EH (cell line): ENCODE measurements around the gene STAMBPL1.

Experiments
- DNase-seq: peaks from one replicate; pipeline ENCODE4 v3.0.0-alpha.2; 2015; ENCODE audit warnings: low read depth

The STAMBPL1 gene

DNA sequence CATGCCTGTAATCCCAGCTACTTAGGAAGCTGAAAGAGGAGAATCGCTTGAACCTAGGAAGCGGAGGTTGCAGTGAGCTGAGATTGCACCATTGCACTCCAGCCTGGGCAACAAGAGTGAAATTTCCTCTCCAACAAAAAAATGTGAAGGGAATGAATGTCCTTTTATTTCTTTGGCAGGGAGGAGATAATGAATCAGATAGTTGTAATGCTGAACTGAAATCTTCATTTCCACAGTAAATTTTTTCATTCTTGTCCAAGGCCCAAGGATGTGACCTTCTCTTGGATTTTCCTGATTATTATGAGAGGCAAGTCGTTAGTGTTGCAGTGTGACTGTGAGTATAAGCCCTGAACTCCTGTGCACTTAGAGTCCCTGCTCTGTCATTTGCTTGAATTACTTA is 13.6 kb downstream of the STAMBPL1 start:
- DNase-seq, result peak; percentile 84

DNA sequence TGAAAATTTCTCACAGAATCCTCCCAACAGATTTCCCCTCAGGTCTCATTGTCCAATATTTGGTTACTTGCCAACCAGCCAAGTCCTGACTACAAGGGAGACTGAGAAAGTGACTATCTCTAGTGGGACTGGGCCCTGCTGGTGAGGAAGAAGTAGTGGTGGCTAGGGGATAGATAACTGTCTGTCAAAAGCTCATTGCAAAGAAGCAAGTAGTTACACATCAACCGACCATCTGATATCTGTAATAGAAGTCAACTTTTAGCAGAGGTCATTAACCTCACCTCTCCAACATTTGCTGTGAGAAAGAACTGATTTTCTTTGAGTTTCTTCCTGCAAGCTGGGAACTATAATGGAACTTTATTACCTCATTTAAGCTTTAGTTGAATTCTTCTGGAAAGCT is 15.2 kb downstream of the STAMBPL1 start:
- DNase-seq, result no peak

DNA sequence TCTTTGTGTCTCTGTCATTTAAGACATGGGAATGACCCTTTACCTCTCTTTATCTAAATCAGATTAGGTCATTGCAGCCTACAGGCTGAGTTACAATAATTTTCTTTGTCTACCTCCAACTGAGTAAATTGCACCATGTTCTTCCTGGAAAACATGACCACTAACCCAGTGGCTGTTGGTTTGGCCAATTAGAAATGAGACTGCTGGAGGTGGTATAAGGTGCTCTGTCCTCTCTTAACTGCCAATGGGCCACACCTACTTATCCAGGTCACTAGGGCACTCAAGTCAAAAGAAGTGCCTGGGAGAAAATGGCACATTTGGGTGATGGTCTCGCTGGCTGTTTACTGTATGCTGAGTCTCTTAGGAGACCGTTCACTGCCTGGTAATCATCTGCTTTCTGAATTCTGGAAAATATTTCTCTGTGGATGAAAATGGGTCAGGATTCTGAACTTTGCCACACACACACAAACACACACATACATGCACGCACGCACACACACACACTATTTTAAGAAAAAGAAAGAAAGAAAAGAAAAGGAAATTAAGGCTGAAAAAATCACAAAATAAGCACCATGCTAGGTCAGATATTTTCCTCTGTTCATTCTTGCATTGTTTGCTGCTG is 16.4 kb downstream of the STAMBPL1 start:
- no peak for DNase-seq

GRCh38 chr10:88896994-88897853 is 17.2 kb downstream of the STAMBPL1 start:
- DNase-seq, result peak; percentile 64

GRCh38 chr10:88898727-88899126 is 18.7 kb downstream of the STAMBPL1 start:
- no peak for DNase-seq

GRCh38 chr10:88899886-88900285 is 19.8 kb downstream of the STAMBPL1 start:
- DNase-seq, result no peak

DNA sequence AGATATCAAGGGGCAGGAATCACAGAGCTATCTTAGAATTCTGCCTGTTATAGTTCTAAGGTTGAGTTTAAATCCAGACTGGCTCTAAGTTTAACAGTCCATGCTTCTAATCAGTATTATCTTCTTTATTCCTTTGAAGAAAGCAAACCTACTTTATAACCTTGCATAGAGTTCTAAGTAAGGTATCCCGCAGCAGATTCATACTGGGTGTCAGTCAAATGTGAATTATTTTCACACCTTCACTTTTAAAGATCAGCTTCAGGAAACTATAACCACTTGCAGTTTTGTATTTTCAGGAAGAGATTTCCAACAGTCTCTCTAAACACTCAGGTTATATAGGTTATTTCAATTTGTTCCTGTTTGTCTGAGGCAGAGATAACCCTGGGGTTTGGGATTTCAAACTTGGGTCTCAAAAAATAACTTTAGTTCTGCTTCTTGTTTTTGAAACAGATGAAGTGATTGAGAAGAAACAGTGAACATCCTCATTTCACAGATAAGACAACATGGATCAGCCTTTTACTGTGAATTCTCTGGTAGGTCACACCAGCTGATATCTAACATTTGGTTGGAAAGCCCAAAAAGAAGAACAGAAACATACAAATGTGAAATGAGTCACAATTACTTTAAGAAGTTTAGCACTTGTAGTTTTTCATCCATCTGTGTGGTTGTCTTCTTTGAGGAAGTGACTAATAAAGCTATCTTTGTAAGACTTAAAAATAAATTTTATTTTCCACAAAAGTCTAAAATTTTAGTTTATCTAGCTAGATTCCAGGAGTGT is 21.4 kb downstream of the STAMBPL1 start:
- DNase-seq, result peak; percentile 62

DNA sequence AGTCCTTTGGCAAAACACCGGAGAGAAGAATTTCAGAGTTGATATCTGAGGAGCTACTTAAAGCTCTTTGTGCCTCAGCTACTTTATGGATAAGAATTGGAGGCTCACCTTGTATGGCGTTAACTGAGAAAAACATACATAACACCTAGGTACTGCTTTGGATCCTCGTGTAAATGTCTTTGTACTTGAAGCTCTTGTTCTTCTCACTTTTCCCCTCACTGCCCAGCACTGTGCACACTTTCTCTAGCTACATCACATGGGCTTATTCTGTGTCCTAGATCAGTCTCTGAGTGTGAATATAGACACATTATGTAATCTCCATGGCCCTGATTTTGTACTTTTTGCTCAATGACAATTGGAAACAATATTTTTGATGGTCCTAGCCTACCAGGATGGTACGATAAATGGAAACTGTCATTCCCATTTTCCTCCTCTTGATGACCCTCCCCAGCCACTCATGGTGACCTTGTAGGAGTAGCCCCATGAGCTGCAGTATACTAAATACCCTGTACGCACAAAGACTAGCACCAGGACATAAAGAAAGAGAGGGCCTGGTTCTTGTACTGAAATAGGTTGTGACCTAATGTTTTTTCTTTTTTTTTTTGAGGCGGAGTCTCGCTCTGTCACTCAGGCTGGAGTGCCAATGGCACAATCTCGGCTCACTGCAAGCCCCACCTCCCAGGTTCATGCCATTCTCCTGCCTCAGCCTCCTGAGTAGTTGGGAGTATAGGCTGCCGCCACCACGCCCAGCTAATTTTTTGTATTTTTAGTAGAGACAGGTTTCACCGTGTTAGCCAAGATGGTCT is 22.1 kb downstream of the STAMBPL1 start:
- no peak for DNase-seq

DNA sequence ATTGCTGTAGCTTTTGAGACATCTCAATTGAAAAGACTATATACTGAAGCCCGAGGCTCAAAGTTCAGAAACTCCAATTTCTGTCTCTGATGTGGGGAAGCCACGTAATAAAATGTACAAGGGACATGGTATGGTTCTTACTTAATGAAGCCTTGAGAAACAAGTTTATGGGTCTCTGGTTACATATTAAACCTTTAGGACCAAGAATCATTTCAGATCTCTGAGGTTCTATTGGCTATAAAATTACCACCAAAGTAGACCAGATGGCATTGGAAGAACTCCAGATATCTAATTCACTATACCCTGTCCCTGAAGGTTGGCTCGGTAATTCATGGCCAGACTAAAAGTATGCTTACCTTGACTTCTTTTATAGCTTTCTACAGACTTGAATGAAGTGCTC is 23.7 kb downstream of the STAMBPL1 start:
- no peak for DNase-seq

DNA sequence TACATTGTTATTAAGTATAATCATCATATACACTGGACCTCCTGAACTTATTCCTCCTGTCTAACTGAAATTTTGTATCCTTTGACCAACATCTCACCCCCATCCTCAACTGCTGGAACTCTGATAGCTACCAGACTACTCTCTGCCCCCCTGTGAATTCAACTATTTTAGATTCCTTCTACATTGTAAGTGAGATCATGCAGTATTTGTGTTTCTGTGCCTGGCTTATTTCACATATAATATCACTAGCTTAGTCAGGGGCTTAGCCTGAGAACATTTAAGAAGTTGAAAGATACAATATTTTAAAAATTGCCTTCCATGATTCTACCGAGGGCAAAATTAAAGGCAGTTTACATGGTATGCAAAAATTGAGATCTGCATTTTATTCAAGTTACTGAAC is 26.9 kb downstream of the STAMBPL1 start:
- DNase-seq, result no peak

DNA sequence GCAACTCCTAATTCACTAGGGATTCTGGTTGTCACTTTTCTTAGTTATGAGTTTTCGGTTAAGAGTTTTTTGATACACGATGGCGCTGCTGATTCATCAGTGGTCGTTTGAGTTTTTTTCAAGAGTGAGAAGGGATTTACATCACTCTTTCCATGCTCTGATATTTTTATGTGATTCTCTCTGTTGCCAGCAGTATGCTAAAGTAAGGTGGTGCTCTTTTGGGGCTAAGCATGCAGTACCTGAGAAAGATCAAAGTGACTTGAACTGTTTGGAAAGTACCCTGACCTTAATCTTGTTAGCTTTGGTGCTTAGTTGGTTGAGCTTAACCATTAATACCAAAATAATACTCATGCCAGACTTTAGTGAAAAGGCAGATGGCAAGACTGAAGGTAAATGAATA is 28.1 kb downstream of the STAMBPL1 start:
- no peak for DNase-seq

- DNase-seq, result no peak
These were observed 31.1 kb downstream of the STAMBPL1 start for GRCh38 chr10:88911116-88911515.

DNA sequence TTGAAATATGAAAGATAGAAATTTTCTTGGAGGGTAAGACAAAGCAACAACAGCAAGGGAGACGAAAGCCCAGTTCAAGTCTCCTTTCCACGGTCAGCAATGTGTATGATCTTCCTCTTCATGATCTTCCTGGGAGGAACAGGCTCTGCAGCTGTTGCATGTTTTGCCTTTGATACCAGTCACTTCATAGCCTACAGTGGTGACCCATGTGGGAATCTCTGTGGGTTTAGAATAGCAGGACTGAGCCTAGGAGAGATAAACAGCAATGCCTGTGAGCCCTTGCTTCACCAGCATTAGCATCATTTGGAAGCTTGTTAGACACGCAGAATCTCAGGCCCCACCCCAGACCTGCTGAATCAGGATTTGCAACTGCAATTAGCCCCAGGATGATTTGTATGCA is 31.8 kb downstream of the STAMBPL1 start:
- no peak for DNase-seq

DNA sequence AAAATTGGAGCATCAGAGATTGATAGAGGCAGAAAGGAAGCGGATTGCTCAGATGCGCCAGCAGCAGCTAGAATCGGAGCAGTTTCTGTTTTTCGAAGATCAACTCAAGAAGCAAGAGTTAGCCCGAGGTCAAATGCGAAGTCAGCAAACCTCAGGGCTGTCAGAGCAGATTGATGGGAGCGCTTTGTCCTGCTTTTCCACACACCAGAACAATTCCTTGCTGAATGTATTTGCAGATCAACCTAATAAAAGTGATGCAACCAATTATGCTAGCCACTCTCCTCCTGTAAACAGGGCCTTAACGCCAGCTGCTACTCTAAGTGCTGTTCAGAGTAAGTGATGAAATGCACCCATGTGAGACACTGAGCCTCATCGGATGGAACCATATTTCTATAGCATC is 33.1 kb downstream of the STAMBPL1 start:
- no peak for DNase-seq

DNA sequence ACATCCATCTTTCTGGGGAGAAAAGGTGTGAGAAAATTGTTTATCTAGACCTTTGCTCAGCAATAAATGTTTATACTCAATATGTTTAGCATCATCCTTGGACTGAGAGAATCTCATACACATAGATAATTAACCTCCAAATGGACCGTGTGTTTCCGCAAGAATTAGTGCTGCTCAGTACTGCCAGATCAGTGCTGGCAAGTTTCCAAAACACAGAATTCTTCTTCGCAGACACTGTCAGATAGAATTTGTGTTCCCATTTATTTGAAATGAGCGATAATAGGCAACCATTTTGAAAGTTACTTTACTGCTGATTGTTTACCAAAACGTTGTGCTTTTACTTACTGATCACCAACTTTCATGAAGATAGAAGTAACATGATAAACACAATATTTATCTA is 33.7 kb downstream of the STAMBPL1 start:
- DNase-seq, result no peak

- DNase-seq, result peak; percentile 73
These were observed 35.7 kb downstream of the STAMBPL1 start for GRCh38 chr10:88915781-88916180.

DNA sequence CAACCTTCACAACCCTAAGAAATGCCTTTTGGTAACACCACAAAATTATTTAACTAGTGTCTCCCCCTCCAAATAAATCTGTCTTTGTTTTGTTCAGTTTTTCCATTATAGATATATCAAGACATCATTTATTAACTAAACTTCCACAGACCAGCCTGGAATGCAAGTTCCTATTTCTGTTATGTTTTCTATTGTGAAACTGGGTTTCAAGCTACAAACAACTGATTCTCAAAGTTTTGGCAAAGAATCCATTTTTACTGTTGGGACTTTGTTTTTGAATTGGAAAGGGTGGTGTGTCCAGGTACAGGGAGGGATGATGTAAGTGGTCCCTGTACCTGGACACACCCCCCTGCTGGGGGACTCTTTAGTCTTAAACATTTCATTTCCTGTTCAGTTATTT is 36.2 kb downstream of the STAMBPL1 start:
- DNase-seq, result no peak

DNA sequence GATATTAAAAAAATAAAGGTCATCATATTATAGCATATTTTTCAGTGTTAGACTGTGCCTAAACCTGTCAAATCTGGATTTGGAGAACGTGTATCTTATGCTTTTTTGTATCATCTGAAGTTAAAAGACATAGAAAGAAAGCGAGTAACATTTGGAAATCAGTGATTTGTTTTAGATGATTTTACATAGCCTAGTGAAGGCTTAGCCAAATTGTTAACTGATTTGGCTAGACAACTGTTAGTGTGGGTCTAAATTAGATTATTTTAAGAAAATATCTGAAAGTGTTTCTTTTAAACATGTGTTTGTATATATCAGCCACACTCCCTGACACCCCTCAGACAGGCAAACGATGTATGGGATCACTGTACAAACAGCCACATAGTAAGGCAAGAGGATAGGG is 36.9 kb downstream of the STAMBPL1 start:
- DNase-seq, result no peak

DNA sequence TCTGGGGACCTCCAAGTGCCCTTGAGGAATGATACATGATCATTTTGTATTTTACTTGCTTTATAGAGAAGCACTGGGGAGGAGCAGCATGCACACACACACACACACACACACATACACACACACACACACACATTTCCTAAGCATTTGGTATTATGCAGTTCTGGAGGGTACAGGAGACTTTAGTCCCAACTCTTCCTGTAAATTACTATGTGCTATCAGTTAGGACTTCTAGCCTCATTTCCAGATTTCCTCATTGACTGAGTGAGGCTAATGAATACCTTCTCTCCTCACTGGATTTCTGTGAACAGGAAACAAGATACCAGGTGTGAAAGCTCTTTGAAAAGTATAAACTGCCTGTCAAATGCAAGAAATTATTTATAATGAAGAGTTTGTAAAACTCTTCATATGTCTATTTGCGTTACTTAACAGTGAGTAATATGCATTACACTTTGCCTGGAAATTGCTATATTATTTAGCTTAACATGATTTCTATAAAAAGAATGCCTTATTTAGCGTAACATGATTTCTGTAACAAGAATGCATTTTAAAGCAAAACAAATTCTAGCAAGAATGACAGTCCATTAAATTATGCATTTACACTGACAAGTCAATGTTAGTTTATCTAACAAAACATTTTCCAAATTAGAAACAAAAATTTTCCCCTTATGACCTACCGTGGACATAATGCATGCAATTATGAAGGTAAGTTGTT is 38.3 kb downstream of the STAMBPL1 start:
- peak; percentile 72 for DNase-seq

GRCh38 chr10:88919041-88919440 is 39.0 kb downstream of the STAMBPL1 start:
- DNase-seq, result peak; percentile 64

GRCh38 chr10:88920198-88920597 is 40.2 kb downstream of the STAMBPL1 start:
- peak; percentile 70 for DNase-seq
